Adrenal gland (tissue), 5 donors: ENCODE data around the gene ABHD16B.

Source experiments
- POLR2A ChIP-seq, 2 donors: fragments of 450-650 bp; IDR thresholded peaks; one replicate each; pipeline ENCODE4 v1.6.1; 2017; ENCODE audit warnings: antibody characterized with exemption in 2 of 2, mild to moderate bottlenecking in 2 of 2, moderate library complexity in 1 of 2
- TF ChIP-seq, protein P1 (sequence below), 6 experiments: fragments of 450-650 bp in 4 of 6; fragments of 200-600 bp in 2 of 6; sonication (generic) in 1 of 6; IDR thresholded peaks; 1 replicate in 5 of 6; 2 replicates in 1 of 6; pipeline versions ENCODE4 v1.5.1 to v1.8.0; 2016 to 2021; ENCODE audit warnings: antibody characterized with exemption in 6 of 6, mild to moderate bottlenecking in 2 of 6, moderate library complexity in 1 of 6
- donor health status: DM: no; HTN: no; CAD: no.

DNA sequence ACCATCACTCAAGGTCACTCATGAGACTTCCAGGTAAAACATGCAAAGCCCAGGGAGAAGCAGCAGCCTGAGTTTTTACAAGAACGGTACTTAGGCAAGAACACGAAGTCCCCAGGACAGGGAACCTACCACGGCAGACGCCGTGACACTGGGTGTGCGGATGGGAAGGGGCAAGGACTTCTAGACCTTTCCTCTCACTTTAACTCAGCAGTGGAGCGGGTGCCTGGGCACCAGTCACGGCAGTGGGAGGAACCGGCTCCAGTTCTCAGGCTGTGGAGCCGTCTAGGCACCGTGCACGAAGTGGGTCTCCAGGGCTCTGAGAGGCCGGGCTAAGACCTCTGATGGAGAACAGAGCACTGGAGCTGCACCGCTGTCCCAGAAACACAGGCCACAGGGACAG is 32.8 kb upstream of the ABHD16B start:
- no peak for TF ChIP-seq POLR2A (IDR thresholded peaks at IDR 0.05)
- TF ChIP-seq, protein P1, sequence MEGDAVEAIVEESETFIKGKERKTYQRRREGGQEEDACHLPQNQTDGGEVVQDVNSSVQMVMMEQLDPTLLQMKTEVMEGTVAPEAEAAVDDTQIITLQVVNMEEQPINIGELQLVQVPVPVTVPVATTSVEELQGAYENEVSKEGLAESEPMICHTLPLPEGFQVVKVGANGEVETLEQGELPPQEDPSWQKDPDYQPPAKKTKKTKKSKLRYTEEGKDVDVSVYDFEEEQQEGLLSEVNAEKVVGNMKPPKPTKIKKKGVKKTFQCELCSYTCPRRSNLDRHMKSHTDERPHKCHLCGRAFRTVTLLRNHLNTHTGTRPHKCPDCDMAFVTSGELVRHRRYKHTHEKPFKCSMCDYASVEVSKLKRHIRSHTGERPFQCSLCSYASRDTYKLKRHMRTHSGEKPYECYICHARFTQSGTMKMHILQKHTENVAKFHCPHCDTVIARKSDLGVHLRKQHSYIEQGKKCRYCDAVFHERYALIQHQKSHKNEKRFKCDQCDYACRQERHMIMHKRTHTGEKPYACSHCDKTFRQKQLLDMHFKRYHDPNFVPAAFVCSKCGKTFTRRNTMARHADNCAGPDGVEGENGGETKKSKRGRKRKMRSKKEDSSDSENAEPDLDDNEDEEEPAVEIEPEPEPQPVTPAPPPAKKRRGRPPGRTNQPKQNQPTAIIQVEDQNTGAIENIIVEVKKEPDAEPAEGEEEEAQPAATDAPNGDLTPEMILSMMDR (IDR thresholded peaks at IDR 0.05), result no peak
